ENCODE measurements around the gene SWAP70.

The SWAP70 gene

GRCh38 chr11:9765320-9766101, 101.6 kb downstream of the SWAP70 start:
- in situ Hi-C loops (cut with HindIII; ENCODE audit: low sequenced_read_pairs), result no loop called here

DNA sequence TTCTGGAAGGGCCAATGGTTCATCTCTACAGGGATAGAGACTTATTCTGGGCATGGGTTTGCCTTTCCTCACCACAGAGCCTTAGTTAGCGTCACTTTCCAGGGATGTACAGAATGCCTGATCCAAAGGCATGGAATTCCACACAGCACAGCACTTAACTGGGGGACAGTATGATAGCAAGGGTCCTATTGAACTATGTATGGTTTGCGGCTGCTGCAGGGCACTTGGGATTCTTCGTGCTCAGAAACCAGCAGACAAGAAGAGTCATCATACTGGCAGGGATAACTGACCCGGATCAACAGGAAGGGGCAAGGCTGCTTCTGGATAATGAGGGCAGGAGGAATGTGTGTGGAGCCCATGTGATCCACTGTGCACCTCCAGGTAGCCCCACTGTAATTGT, 105.7 kb downstream of the SWAP70 start:
- in situ Hi-C loops (cut with HindIII; ENCODE audit: low sequenced_read_pairs), result no loop called here

GRCh38 chr11:9771071-9771511, 107.2 kb downstream of the SWAP70 start:
- in situ Hi-C loops (cut with HindIII; ENCODE audit: low sequenced_read_pairs), result no loop called here

DNA sequence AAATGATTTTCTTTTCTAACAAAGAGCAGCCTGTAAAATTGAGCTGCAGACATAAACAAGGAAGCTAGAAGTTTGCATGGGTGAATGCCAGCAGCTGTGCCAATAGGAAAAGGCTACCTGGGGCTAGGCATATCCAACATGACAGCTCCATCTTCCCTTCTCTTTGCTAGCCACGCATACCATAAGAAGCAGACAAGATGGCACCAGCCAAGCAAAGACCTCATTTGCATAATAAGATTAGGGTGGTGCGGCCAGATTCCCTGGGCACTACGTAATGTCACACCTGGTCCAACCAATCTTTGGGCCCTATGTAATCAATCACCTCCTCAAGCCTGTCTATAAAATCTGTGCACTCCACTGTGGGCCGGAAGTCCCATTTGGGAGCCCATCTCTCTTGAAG, 108.3 kb downstream of the SWAP70 start:
- in situ Hi-C loops (cut with HindIII; ENCODE audit: low sequenced_read_pairs), result no loop called here

- in situ Hi-C loops (cut with HindIII; ENCODE audit: low sequenced_read_pairs), result no loop called here
Observed at GRCh38 chr11:9773524-9773923, 109.6 kb downstream of the SWAP70 start.

- in situ Hi-C loops (cut with HindIII; ENCODE audit: low sequenced_read_pairs), result no loop called here
Observed at GRCh38 chr11:9774109-9774508, 110.2 kb downstream of the SWAP70 start.

- in situ Hi-C loops (cut with HindIII; ENCODE audit: low sequenced_read_pairs), result no loop called here
Observed at GRCh38 chr11:9774591-9775397, 110.9 kb downstream of the SWAP70 start.

GRCh38 chr11:9775398-9775779, 111.5 kb downstream of the SWAP70 start:
- in situ Hi-C loops (cut with HindIII; ENCODE audit: low sequenced_read_pairs), result no loop called here

GRCh38 chr11:9776203-9776602, 112.3 kb downstream of the SWAP70 start:
- in situ Hi-C loops (cut with HindIII; ENCODE audit: low sequenced_read_pairs), result no loop called here

- in situ Hi-C loops (cut with HindIII; ENCODE audit: low sequenced_read_pairs), result no loop called here
Observed at GRCh38 chr11:9777066-9777465, 113.2 kb downstream of the SWAP70 start.

- in situ Hi-C loops (cut with HindIII; ENCODE audit: low sequenced_read_pairs), result no loop called here
Observed at GRCh38 chr11:9777525-9777924, 113.6 kb downstream of the SWAP70 start.

DNA sequence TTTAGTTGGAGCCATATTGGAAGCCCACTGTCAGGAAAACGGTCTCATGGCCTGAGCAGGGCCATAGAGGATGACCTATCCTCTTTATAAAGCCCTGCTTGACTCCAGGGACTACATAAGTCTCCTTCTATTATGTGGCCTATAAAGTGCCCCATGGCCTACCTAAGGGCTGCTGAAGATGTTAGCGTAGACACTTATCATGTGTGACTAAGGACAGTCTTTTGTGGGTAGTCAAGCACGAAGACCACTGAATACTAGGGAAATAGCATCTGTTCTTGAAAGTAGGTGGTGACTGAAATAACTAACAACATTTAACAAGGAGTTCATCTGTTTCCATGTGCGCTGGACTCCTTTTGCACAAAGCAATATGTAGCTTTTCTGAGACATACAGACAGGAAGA, 117.1 kb downstream of the SWAP70 start:
- in situ Hi-C loops (cut with HindIII; ENCODE audit: low sequenced_read_pairs), result no loop called here

DNA sequence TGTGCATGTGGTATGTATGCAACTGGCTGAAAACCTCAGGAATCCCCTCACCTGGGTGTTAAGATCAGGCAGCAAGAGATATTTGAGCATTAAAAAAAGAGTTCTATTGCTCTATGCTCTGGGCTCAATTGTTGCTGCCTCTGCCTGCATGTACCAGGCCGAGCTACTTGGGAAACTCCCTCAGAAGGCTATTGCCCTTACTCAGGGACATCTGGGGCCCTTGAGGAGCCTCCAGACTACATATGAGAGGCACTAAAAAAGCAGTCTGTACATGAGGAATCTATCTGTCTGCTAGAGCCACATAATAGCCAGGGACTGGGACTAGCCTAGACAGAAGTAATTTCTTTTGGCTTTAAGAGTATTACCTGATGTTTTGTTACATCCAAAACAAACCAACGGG, 120.1 kb downstream of the SWAP70 start:
- in situ Hi-C loops (cut with HindIII; ENCODE audit: low sequenced_read_pairs), result no loop called here

- in situ Hi-C loops (cut with HindIII; ENCODE audit: low sequenced_read_pairs), result no loop called here
Observed at GRCh38 chr11:9784602-9785315, 120.9 kb downstream of the SWAP70 start.

GRCh38 chr11:9787260-9787659, 123.4 kb downstream of the SWAP70 start:
- in situ Hi-C loops (cut with HindIII; ENCODE audit: low sequenced_read_pairs), result no loop called here

GRCh38 chr11:9787981-9788521, 124.2 kb downstream of the SWAP70 start:
- in situ Hi-C loops (cut with HindIII; ENCODE audit: low sequenced_read_pairs), result no loop called here

DNA sequence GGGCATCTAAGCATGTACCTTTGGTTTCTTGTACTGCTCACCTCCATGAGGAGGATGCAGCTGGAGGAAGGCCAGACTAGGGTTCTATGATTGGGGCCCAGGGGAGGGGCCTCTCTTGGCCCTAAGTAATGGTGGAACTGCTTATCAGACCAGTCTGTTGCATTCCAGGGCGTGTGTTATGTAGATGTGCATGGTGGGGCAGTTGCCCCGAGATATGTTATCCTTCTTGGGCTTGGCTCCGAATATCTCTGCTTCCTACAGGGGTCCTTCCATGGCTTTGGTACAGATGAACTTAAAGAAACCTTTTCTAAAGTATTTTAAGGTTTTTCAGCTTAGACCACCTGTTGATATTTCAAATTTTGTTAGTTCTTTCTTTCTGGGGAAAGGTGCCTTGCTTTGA, 126.0 kb downstream of the SWAP70 start:
- in situ Hi-C loops (cut with HindIII; ENCODE audit: low sequenced_read_pairs), result no loop called here

GRCh38 chr11:9790703-9791102, 126.8 kb downstream of the SWAP70 start:
- in situ Hi-C loops (cut with HindIII; ENCODE audit: low sequenced_read_pairs), result no loop called here

DNA sequence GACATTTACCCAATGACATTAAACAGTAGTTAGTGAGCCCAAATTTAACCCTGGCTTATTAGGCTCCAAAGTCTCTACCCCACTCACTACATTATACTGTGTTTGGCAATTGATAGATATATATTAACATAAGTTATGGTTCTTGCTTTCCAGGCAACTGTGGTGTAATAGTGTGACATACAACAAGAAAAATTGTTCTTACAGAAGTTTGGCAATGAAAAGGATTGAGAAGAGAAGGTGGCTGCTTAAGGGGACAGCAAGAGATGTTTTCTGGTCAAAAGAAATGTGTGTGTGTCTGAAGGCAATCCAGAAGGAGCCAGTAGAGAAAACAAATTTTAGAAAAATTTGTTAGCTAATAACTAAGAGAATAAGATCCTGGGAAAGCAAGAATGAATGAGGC, 132.4 kb downstream of the SWAP70 start:
- in situ Hi-C loops (cut with HindIII; ENCODE audit: low sequenced_read_pairs), result no loop called here

- in situ Hi-C loops (cut with HindIII; ENCODE audit: low sequenced_read_pairs), result no loop called here
Observed at GRCh38 chr11:9796854-9797253, 133.0 kb downstream of the SWAP70 start.

- in situ Hi-C loops (cut with HindIII; ENCODE audit: low sequenced_read_pairs), result no loop called here
Observed at GRCh38 chr11:9797300-9797699, 133.4 kb downstream of the SWAP70 start.
